HG03571 (cell line): ENCODE data around the gene MTM1.

ENCODE experiments used
- ATAC-seq: cut with Tn5 transposase; IDR thresholded peaks from one replicate; pipeline ENCODE4 v1.9.1; 2021; ENCODE audit not compliant: unreplicated experiment

MTM1 gene

DNA sequence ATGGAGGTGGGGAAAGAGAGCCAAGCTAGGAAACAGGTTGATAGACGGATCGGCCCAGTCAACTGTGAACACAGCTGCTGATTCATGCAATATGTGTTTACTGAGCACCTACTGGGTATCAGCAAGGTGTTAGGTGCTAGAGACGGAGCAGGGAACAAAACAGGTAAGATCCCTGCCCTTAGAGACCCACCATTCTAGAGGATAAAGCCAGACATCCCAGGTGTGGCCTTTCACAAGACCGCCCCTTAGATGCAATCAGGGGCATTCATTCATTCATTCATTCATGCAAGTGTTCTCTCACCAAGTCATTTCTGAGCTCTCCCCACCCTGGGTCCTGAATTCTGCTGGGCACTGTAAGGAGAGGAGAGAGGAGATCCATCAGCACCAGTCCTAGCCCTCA, 20.2 kb upstream of the MTM1 start:
- no peak for ATAC-seq

DNA sequence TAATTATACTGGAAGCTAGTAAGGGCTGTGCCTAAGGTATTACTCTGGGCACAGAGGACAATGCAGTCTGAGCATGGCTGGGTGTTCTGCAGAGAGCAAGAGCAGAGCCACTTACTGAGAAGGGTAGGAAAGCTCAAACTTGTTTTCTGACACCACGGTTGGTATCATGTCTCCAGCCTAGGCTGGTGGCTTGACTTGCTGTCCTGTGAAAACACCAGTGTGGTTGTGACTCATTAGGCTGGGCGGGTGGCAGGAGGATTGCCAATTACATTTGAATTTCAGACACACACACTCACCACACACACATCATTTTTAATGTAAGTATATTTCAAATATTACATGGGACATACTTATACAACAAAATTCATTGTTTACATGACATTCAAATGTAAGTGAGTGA, 19.7 kb upstream of the MTM1 start:
- ATAC-seq: no peak

DNA sequence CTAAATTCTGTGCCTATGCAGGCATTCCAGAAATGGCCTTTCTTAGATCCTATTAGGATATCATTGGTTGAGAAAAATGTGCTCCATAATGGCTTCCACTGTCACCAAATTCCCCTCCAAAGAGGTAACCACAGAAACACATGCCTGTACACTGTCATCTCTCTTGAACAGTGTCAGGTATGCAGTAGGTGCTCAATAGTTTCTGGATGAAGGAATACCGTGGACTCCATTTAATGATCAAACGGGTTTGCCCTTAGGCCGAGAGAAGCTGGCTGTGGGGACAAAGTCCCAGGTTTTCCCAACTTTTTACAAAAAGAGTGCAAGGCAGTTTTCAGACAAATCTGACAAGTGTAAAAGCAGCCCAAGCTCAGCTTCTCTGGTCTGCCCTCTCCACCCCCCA, 16.5 kb upstream of the MTM1 start:
- no peak for ATAC-seq

DNA sequence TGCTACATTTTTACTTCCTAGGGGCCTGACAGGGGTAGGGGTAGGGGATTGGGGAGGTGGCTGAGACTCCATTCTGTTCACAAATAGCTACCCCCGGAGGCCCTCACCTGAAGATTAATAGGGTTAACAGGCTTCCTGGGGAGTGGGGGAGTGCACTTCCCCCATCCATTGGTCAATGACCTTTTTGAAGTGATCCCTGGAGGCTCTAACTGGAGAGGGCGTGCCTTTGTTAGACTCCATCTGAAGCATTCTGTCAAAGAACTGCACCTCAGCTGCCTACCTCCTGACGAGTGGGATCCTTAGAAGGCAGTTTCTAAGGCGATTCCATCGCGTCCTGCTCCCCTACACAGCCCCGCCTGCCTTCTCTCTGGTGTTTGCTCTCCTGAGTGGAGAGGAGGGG, 10.0 kb upstream of the MTM1 start:
- no peak for ATAC-seq

DNA sequence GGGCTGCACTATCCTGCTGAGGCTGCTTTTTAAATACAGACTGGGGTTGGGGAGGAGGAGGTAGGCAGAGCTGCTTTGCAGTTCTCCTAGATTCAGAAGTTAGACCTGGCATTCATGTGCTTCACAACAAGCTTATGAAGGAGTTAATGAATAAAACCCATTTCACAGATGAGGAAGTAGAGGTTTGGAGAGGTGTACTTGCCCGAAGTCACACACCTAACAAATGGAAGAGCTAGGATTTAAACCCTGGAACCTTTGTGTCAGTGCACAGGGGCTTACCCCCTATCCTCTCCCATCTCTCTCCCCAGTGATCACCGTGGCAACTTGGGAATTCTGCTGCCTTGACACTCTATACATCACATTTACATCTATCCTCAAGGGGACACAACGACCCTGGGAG, 3.6 kb upstream of the MTM1 start:
- no peak for ATAC-seq

DNA sequence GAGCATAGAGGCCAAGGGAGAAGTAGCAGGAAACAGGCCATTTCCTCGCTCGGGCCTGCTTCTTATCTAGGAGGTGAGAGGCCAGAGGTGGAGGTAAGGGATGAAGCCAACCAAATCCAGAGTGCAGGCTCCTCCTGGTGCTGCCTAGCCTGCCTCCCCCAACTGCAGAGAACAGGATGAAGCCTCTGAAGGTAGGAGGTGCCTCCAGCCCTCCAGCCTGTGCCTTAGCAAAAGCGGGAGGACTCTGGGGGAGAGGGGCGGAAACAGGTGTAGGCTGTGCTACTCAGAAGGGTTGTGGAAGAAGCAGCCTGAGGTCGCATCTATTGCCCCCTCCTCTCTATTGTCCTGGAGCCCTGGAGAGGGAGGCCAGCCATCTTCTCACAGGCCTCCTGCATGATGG, 2.9 kb upstream of the MTM1 start:
- ATAC-seq: no peak

DNA sequence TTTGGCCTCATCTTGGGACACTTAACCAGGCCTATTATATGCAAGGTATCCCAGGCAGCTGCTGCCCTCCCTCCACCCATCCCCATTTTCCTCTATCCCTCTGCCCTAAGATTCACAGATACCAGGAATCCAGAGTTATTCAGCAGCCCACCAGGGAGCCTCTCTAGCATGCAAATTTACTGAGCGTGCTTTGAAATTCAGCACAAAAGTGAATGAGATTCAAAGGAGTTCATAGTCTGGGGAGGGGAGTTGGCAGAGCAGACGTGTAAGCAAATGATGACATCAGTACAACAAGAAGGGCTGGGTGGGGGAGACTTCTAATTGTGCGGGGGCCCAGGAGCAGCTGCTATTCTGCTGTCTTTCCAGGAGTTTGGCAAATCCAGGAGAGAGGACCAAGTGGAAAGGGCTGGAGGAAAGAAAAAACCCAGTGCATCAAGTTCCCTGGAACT, 1.7 kb upstream of the MTM1 start:
- no peak for ATAC-seq

DNA sequence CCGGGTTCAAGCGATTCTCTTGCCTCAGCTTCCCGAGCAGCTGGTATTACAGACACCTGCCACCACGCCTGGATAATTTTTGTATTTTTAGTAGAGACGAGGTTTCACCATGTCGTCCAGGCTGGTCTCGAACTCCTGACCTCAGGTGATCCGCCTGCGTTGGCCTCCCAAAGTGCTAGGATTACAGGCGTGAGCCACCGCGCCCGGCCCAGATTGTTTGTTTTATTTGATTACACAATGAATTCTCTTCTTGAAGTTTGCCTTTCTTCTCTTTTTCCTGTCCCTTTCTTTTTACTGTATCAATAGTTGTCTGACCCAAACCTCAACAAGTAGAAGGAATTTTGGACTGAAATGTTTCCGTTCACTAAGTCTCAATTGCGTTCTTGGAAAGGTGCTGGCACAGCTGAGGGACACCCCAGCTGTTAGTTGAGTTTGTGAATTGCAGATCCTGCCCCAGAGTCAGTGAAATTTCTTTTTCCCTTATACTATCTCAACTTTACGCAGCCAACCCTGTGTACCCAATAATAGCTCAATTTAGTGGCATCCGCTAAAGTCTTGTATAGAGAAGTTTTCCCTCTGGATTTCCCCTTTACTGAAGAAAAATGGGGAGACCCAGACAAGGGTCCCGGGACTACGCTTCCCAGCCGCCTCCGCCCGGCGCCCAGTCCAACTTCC, 639 bp upstream of the MTM1 start:
- no peak for ATAC-seq

DNA sequence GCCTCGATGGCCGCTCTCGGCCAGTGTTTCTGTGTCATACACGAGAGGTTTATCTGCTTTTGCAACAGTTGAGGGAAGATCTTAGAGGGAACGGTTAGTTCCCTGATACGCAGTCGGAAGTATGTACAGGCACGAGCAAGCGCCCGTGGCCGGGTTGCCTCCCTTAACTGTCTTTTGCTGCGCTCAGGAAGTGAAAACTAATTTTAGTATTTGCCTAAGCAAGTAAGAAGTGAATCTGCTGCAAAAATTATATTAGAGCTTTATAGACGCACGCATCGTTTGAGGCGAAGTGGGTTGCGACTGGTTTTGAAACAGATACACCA, 695 bp downstream of the MTM1 start:
- peak; percentile 32 for ATAC-seq

DNA sequence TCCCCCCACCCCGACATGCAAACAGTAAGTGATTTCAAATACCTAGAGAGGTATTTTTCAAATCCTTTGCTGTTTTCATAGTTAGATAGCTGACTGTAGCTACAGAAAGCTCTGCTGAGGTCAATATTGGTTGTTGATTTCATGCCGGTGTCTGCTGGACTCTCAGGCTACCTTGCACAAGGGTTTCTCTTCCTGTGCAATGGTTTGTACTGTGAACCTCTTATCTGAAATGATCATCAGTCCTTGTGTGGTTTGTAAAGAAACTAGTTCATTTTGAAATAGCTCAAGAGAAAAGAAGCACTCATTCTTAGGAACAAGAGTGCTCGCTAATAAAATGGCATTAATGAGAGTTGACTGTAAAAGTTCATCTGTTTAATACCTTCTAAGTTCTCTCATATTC, 2.1 kb downstream of the MTM1 start:
- ATAC-seq: no peak

DNA sequence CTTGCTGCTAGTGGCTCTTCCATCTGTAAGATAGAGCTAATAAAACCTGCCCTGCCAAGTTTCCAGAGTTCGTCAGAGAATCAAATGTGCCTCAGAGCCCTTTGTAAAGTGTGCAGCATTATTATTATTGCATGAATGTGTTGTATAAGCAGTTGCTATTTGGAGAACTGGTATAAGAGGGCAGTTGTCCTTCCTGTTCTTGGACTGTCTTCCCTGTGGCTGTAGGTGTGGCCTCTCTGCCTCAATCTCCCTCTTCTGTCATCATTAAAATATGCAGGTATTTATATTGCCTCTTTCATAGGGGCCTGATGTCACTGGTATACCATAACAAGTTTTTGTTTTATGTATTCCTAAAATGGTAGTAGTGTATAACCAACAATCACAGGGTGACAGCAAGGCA, 3.8 kb downstream of the MTM1 start:
- ATAC-seq: no peak

DNA sequence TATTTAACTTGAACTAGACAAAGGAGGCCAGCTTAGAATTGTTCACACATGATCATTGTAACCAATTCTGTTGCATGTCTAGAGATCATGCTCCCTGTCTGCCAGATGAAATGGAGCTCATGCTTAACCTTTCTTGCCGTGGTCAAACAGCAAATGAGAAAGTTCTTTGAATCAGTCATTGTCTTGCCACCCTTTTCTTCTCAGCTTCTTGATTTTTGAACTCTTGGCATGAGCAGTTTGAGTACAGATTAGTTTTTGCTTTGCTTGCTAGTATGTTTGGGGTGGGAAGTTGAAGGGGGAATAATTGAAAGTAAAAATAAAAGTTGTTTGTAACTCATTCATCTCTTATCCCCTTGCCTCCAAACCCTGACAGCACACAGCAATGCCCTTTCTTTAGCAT, 4.7 kb downstream of the MTM1 start:
- no peak for ATAC-seq

DNA sequence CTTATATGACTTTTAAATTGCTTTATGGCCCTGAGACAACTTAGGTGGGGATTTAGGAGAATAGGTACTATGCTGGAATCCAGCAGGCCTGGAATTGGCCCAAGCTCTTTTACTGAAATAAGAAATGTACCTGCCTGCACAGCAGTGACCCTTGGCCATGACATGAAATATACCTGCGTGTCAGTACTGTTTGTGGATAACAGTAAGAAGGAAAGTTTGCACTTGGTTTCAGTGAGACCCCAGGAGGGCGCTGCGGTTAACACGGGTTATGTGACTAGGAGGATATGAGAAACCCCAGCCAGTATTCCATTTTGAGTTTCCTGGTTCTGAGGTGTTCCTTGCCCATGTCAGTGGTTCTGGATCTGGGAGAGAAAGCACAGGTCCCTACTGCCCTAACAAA, 5.3 kb downstream of the MTM1 start:
- no peak for ATAC-seq

DNA sequence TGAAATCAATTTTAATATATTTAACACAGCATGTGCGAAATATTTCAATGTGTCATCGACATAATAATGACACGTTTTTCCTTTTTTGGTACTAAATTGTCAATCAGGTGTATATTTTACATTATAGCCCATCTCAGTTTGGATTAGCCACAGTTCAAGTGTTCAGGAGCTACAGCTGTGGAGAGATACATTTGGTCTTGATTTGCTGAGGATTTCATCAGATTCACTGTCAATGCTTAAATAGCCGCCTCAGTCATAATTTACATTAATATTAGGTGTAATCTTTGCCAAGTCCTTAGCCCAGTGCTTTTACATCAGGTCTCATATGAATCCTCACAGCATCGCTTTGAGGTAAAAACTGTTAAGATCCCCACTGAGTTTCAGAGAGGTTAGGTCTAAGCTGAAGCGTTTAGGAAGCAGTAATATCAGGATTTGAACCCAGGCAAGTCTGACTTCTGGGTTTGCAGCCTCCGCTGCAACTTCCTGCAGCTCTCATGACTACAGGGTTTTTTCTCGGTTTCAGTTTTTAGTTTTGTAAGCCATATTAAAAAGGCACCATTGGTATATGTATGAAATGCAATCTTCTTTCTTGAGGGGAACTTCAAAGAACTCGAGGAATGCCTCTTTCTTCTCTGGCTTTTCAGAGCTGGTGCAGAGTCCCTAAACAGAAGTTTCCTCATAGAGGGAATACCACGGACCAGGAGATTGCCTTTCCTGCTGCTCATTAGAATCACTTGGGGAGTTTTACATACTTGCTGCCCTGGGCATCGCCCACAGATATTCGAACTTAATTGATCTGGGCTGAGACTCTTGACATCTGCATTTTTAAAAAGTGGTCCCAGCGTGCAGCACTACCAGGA, 6.4 kb downstream of the MTM1 start:
- peak; percentile 67 for ATAC-seq

DNA sequence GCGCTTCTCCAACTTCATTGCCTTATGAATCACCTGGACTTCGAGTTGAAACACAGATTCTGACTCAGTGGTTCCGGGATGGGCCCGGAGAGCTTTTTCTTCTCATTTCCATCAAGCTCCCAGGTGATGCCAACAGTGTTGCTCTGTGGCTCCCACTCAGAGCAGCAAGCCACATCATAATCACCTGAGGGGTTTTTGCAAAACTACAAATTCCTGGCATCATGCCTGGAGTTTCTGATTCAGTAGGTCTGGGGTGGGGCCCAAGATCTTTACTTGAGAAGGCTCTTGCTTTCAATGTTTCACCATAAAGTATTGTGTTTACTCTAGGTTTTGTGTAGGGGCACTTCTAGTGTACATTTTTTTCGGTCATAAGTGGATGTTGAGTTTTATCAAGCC, 7.0 kb downstream of the MTM1 start:
- no peak for ATAC-seq

DNA sequence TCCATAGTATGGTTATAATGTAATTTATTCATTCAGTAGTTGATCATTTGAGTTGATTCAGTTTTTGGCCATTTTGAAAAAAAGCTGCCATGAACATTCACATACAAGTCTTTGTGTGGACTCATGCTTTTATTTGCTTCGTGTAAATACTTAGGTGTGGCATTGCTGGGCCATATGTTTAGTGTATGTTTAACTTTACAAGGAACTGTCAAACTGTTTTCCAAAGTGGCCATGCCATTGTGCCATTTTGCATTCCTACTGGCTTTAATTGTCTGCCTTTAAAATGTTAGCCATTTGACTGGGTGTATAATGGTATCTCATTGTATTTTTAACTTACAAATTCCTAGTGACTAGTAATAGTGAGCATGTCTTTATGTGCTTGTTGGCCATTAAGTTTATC, 8.8 kb downstream of the MTM1 start:
- ATAC-seq: no peak

DNA sequence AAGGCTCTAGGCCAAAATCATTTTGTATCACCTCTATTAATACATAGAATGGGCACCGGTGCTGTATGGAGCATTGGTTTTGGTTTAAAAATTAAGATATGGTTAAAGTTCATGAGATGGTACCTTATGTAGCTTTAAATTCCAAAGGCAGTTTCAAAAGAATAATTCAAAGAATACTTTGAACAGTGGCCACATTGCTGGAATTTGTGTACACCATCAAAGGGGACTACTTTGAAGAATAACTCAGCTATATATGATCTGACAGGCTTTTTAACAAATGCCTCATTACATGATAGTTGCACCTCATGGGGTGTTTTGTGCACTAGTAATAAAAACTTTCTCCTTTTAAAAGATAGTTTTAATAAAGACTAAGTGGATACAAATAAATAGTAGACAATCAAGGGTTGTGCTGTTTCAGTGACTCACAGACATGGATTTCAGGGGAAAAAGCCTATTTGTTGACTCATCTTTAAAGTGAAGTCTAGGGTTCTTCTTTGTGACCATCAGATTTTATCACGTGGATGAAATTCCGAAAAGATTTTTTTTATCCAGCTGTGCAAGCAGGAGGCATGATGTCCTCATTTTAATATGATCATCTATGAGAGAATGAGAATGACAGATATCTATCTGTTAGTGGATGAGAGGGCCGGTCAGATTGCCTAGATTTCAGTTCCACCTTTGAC, 12.8 kb downstream of the MTM1 start:
- no peak for ATAC-seq

DNA sequence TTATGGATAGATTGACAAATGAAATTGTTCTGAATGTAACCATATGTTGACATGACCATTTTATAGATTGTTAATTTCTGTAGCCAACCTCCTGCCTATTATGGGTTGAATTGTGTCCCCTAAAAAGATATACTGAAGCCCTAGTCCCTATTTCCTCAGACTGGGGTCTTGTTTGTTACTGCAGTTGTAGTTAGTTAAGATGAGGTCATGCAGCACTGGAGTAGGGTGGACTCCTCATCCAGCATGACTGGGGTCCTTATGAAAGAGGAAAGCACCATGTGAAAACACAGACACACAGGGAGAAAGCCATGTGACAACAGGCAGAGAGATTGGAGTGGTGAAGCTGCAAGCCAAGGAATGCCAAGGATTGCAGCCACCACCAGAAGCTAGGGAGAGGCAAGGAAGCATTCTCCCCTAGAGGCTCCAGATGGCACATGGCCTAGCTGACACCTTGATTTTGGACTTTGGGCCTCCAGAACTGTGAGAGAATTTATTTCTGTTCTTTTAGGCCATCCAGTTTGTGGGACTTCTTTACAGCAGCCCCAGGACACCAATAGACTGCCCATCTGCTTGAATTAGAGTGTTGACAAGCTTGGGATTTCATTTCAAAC, 14.0 kb downstream of the MTM1 start:
- no peak for ATAC-seq

DNA sequence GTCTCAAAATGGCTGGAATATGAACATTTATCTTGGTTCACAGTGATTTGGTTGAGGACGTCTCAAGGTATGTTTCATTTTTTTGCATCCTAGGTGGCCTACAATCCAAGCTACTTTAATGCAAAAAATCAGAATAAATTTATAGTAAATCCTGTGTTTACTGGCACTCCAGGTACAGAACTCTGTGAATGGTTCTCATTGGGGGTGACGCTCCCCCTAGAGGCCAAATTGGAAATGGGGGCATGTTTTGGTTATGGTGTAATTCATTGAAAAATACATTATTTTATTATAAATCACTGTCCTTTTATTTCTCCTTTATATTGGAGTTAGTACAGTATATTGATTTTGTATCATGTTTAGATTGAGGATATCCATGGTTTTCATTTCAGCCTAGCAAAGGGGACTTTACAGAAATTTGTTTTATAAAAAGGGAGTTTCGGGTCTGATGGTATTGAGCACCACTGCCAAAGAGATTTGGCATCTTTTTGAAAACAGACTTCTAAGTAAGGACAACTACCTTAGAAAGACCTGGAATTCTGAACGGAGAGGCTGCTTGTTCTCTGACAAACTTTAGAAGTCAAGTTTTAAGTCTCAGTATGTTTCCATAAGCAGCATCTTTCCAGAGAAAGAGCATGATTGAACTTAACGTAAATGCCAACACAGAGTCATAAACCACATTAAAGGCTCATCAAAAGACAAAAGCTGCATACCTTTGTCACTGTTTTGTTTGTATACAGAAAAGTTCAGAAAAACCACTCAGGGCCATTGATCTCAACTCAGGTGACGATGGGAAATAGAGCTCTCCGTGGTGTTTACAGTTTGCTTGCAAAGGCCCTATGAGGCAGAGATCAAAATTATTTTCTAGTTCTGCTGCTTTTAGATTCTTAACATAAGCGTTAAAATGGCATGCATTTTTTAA, 19.4 kb downstream of the MTM1 start:
- no peak for ATAC-seq

DNA sequence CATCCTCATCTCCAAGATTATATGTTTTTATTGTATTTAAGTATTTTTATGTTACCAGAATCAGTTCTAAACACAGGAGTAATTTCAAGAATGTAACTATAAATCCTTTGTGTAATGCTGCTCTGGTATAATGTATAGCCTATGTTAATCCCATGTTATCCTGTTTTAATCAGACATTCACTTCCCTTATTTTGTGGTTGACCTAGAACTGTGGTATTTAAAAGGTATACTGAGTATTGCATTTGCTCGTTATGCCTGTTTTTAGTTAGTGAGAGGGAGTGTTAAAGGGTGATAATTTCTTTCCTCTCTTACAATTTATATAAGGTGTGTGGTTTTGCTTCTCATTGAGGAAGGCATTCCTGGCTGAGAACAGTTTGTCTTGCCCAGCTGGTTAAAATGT, 26.2 kb downstream of the MTM1 start:
- ATAC-seq: no peak

DNA sequence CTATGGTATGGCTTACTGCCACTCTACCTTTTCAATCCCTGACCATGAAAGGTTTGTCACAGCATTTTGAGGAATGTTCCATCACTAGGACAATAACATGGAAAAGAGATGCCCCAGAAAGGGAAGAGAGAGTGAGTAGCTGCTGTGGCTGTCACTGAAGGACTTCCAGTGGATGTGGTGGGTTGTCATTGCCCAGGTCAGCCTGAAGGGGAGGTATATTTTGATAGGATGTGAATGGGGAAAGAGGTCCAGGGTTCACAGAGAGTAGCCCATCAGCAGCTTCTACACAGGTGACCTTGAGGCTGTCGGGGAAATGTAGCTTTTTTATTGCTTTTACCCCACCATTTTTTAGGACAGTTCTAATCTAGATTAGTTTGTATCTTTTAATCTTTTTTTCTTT, 30.8 kb downstream of the MTM1 start:
- ATAC-seq: no peak
